GM21367 (cell line): Measurements from ENCODE around the gene CFB.

Source experiments
- ATAC-seq: cut with Tn5 transposase; IDR thresholded peaks from one replicate; pipeline ENCODE4 v1.9.1; 2021; ENCODE audit not compliant: unreplicated experiment

CFB gene

GRCh38 chr6:31948306-31948705, 2.4 kb downstream of the CFB start:
- no peak for ATAC-seq

- no peak for ATAC-seq
Measured at GRCh38 chr6:31948753-31949413, 3.0 kb downstream of the CFB start.

GRCh38 chr6:31949926-31950548, 4.1 kb downstream of the CFB start:
- no peak for ATAC-seq

GRCh38 chr6:31952140-31952805, 6.4 kb downstream of the CFB start:
- no peak for ATAC-seq

GRCh38 chr6:31952890-31953289, 7.0 kb downstream of the CFB start:
- no peak for ATAC-seq

- no peak for ATAC-seq
Measured at GRCh38 chr6:31954511-31954910, 8.6 kb downstream of the CFB start.

- ATAC-seq, result no peak
Measured at GRCh38 chr6:31956796-31957195, 10.9 kb downstream of the CFB start.

GRCh38 chr6:31958412-31958740, 12.5 kb downstream of the CFB start:
- no peak for ATAC-seq

- peak; percentile 84 for ATAC-seq
Measured at GRCh38 chr6:31958741-31959739, 13.1 kb downstream of the CFB start, which contains the start of the genes NELFE and SKIC2. NELFE (minus strand) TSS chr6:31958971; CDS start chr6:31958446, 525 bp downstream. SKIC2 (plus strand) TSS chr6:31959175; CDS start chr6:31959193, 18 bp downstream.

GRCh38 chr6:31961616-31962015, 15.7 kb downstream of the CFB start:
- ATAC-seq, result no peak

GRCh38 chr6:31963921-31964320, 18.0 kb downstream of the CFB start:
- no peak for ATAC-seq

- no peak for ATAC-seq
Measured at GRCh38 chr6:31965700-31966099, 19.8 kb downstream of the CFB start.

GRCh38 chr6:31966506-31966905, 20.6 kb downstream of the CFB start:
- ATAC-seq, result no peak

GRCh38 chr6:31966997-31967925, 21.4 kb downstream of the CFB start:
- ATAC-seq, result no peak

- ATAC-seq, result no peak
Measured at GRCh38 chr6:31967926-31968320, 22.0 kb downstream of the CFB start.

GRCh38 chr6:31968326-31968725, 22.4 kb downstream of the CFB start:
- no peak for ATAC-seq

GRCh38 chr6:31968791-31969711, 23.2 kb downstream of the CFB start:
- ATAC-seq, result no peak

GRCh38 chr6:31969712-31970603, 24.1 kb downstream of the CFB start:
- no peak for ATAC-seq
